ENCODE results near the gene RFNG.

RFNG gene

DNA sequence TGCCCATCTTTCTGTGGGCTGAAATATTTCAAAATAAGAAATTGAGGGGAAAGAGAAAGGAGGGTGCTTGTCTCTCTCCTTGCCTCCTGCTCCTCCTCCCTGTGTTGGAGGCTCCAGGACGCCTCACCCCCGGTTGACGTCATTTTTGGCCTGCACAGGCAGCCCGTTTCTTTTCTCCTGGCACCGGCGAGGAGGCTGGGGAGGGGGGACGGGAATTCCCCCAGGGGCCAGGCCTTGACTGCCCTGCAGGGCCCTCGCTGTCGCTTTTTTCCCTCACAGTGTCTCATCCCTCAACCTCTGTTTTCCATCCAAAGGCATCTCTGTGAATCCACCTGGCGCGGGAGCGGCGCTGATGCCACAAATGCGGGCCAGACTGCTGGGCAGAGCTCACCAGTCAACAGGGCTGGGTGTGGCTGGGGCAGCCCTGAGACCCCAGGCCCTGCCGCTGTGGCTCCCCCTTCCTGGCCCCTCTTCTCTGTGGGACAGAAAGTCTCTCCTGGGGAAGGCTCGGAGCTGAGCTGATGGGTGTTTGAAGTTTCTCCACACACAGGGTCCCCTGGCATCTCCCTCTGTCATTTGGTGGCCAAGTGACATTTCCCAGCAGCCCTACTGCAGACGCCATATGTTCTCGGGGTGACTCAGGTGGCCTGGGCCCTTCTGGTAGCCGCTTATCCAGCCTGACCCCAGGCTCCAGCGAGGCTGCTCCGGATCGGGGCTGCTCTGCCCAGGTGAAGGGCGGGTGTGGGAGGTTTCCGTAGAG is 45.0 kb downstream of the RFNG start:
- TF ChIP-seq, protein P1, sequence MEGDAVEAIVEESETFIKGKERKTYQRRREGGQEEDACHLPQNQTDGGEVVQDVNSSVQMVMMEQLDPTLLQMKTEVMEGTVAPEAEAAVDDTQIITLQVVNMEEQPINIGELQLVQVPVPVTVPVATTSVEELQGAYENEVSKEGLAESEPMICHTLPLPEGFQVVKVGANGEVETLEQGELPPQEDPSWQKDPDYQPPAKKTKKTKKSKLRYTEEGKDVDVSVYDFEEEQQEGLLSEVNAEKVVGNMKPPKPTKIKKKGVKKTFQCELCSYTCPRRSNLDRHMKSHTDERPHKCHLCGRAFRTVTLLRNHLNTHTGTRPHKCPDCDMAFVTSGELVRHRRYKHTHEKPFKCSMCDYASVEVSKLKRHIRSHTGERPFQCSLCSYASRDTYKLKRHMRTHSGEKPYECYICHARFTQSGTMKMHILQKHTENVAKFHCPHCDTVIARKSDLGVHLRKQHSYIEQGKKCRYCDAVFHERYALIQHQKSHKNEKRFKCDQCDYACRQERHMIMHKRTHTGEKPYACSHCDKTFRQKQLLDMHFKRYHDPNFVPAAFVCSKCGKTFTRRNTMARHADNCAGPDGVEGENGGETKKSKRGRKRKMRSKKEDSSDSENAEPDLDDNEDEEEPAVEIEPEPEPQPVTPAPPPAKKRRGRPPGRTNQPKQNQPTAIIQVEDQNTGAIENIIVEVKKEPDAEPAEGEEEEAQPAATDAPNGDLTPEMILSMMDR (IDR thresholded peaks at IDR 0.05; ENCODE audit: extremely low read depth, missing control alignments), result no peak
- DNase-seq (ENCODE audit: low spot score), result no peak

DNA sequence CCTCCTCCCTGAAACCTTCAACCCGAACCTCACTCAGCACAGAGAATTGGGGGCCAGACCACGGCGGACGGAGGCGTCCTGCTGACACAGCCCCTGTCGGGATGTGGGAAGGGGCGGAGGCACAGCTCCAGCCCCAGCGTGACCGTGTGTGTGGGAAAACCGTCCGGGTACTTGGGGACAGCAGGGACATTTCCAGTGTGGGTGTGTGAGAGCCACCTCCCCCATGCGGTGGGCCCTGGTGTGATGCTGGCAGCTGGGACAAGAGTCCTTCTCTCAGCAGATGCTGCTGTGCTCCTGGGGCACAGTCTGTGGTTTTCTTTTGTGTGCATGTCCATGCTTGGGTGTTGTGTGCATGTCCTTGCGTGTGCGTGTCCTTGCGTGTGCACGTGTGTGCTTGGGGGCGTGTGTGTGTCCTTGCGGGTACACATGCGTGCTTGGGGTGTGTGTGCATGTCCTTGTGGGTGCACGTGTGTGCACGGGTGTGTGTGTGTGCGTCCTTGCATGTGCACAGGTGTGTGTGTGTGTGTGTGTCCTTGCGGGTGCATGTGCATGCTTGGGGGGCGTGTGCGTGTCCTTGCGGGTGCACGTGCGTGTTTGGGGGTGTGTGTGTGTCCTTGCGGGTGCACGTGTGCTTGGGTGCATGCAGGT is 45.8 kb downstream of the RFNG start:
- TF ChIP-seq, protein P1 (IDR thresholded peaks at IDR 0.05; ENCODE audit: extremely low read depth, missing control alignments), result no peak
- no peak for DNase-seq (ENCODE audit: low spot score)

DNA sequence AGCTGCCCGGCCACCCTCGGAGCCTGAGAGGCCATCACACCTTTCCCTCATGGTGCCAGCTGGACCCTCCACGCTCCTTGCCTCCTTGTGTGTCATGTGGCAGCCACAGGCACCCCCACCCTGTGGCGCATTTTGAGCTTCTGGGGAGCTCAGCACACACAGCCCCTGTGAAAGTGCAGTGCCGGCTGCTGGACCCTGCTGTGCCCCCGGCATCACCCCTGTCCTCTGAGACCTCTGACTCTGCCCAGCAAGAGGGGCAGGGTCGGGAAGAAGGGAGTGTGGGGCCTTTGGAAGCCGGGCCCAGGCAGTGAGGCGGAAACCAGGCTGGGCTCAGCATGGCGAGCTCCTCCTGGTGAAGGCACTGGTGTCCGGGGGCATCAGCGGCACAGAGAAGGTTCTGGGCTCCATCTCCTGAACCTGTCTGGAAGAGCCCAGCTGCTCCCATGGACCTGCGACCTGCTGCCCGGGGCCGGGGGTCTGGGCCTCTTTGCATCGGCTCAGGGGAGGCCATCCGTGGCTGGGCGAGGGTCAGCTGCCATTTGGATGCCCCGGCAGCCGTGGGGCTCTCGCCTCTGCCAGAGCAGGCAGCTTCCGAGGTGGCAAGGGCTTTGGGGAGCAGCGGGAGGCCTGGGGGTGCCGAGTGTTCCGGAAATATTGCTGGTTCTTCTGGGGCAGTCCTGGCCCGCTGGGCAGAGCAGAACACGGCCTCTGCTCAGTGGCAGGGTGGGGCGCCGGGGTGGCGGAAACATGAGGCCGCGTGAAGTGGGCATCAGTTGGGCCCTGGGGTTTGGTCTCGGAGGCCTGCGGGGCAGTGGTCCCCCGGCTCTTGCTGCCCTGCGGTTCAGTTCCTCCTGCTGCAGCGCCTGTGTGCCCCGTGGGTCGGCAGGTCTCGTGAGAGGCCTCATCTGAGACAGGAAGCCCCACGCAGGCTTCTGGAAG is 46.8 kb downstream of the RFNG start:
- TF ChIP-seq, protein P1 (IDR thresholded peaks at IDR 0.05; ENCODE audit: extremely low read depth, missing control alignments), result no peak
- no peak for DNase-seq (ENCODE audit: low spot score)

GRCh38 chr17:82003411-82004381 is 47.9 kb downstream of the RFNG start:
- TF ChIP-seq, protein P1 (IDR thresholded peaks at IDR 0.05; ENCODE audit: extremely low read depth, missing control alignments), result no peak
- DNase-seq (ENCODE audit: low spot score), result no peak

- TF ChIP-seq, protein P1 (IDR thresholded peaks at IDR 0.05; ENCODE audit: extremely low read depth, missing control alignments), result no peak
- DNase-seq (ENCODE audit: low spot score), result no peak
These were observed 50.0 kb downstream of the RFNG start for GRCh38 chr17:82001571-82002056.

DNA sequence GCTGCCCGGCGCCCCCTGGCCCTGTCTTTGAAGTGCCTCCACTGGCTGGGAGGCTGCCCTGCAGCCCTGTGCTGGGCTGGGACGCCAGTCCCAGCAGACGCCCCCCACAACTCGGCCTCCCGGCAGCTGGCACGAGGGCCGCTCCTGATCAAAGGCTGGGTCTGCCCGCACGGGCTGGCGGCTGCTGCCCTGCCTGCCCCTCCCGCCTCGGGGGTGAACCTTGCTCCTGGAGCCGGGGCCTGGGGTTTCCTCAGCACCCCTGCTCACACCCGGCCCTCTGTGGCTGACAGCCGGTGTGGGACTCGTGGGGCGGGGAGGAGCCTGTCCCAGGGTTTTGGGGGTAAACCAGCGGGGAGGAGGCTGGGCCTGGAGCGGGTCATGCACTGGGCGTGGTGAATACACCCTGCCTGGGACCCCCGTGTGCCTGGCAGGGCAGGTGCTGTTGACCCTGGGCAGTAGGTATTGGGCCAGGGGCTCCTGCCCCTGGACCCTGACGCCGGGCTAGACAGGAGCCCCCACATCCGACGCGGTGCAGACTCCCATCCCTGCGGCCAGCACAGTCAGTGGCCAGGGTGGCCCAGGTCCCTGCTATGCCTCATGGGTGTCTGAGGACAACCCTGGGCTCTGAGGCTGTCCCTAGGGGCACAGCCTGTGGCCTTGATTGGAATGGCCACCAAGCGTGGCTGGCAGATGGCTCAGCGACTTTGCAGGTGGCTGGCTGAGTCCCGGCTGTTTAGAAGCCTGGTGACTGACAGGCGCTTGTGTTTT is 50.6 kb downstream of the RFNG start:
- DNase-seq (ENCODE audit: low spot score), result no peak
- TF ChIP-seq, protein P1 (IDR thresholded peaks at IDR 0.05; ENCODE audit: extremely low read depth, missing control alignments), result no peak

All from GM20000 (cell line).